ENCODE data around the gene ITPR1.

Gene ITPR1

GRCh38 chr3:4644951-4645350, 151.8 kb downstream of the ITPR1 start:
- no peak for DNase-seq (ENCODE audit: low spot score)

GRCh38 chr3:4645468-4645867, 152.3 kb downstream of the ITPR1 start:
- DNase-seq (ENCODE audit: low spot score) = no peak

GRCh38 chr3:4647411-4647810, 154.3 kb downstream of the ITPR1 start:
- no peak for DNase-seq (ENCODE audit: low spot score)

GRCh38 chr3:4655145-4656045, 162.2 kb downstream of the ITPR1 start:
- DNase-seq (ENCODE audit: low spot score) = no peak

GRCh38 chr3:4656059-4656458, 162.9 kb downstream of the ITPR1 start:
- peak; percentile 64 for DNase-seq (ENCODE audit: low spot score)

GRCh38 chr3:4656626-4657328, 163.6 kb downstream of the ITPR1 start:
- no peak for DNase-seq (ENCODE audit: low spot score)

GRCh38 chr3:4660936-4661335, 167.8 kb downstream of the ITPR1 start:
- no peak for DNase-seq (ENCODE audit: low spot score)

GRCh38 chr3:4664412-4664811, 171.3 kb downstream of the ITPR1 start:
- no peak for DNase-seq (ENCODE audit: low spot score)

- DNase-seq (ENCODE audit: low spot score) = no peak
These were observed 172.0 kb downstream of the ITPR1 start for GRCh38 chr3:4665197-4665596.

GRCh38 chr3:4666071-4666470, 172.9 kb downstream of the ITPR1 start:
- no peak for DNase-seq (ENCODE audit: low spot score)

- peak; percentile 28 for DNase-seq (ENCODE audit: low spot score)
These were observed 177.2 kb downstream of the ITPR1 start for GRCh38 chr3:4670352-4670751.

- no peak for DNase-seq (ENCODE audit: low spot score)
These were observed 179.7 kb downstream of the ITPR1 start for GRCh38 chr3:4672725-4673275.

- no peak for DNase-seq (ENCODE audit: low spot score)
These were observed 181.1 kb downstream of the ITPR1 start for GRCh38 chr3:4674216-4674615.

- DNase-seq (ENCODE audit: low spot score) = no peak
These were observed 182.6 kb downstream of the ITPR1 start for GRCh38 chr3:4675704-4676103.

- no peak for DNase-seq (ENCODE audit: low spot score)
These were observed 185.2 kb downstream of the ITPR1 start for GRCh38 chr3:4678320-4678719.

GRCh38 chr3:4680227-4680691, 187.1 kb downstream of the ITPR1 start:
- DNase-seq (ENCODE audit: low spot score) = no peak

- DNase-seq (ENCODE audit: low spot score) = peak; percentile 46
These were observed 187.7 kb downstream of the ITPR1 start for GRCh38 chr3:4680871-4681300.

GRCh38 chr3:4681301-4681700, 188.2 kb downstream of the ITPR1 start:
- DNase-seq (ENCODE audit: low spot score) = no peak

GRCh38 chr3:4684117-4684516, 191.0 kb downstream of the ITPR1 start:
- no peak for DNase-seq (ENCODE audit: low spot score)

GRCh38 chr3:4684976-4685375, 191.8 kb downstream of the ITPR1 start:
- DNase-seq (ENCODE audit: low spot score) = no peak

- no peak for DNase-seq (ENCODE audit: low spot score)
These were observed 192.7 kb downstream of the ITPR1 start for GRCh38 chr3:4685673-4686345.

GRCh38 chr3:4686619-4687018, 193.5 kb downstream of the ITPR1 start:
- no peak for DNase-seq (ENCODE audit: low spot score)
